H1 (cell line): Measurements from ENCODE around the gene APLP2. TPM values are rescaled to one million over a fixed set of nuclear protein-coding genes. Genes with fewer than 3 reads are reported as not detected.
A peak's percentile ranks its signal among the peaks of the same experiment; 100 is the strongest.

Source experiments
- CTCF ChIA-PET: fragments of 300-600 bp; sonication (Branson Sonifier 250); formaldehyde crosslinking; loops from one replicate; lab custom pipeline; 2021; ENCODE audit not compliant: partially characterized antibody; lab: Charles Lee
- POLR2A ChIA-PET: fragments of 300-600 bp; sonication (Branson Sonifier 250); formaldehyde crosslinking; loops from one replicate; lab custom pipeline; 2021; ENCODE audit warnings: inconsistent platforms; ENCODE audit not compliant: partially characterized antibody; lab: Charles Lee
- DNase-seq, 2 experiments: peaks; one replicate each; pipeline versions ENCODE4 v3.0.0 to v3.0.0-alpha.2; 2010 to 2022; ENCODE audit warnings: low spot score in 2 of 2, low read depth in 1 of 2, mixed read lengths in 1 of 2
- FAIRE-seq: peaks from 2 replicates; lab custom pipeline; 2011; peaks lifted over from hg19 to GRCh38; lab: Jason Lieb, UNC
- H2AFZ ChIP-seq: 2 replicates; pipeline ENCODE4 v1.8.1; 2012; ENCODE audit warnings: low read length, inconsistent platforms
- H2AK5ac ChIP-seq: 2 replicates; pipeline ENCODE4 v1.6.1; 2013; ENCODE audit warnings: low read depth, low read length
- H2BK120ac ChIP-seq: replicated peaks from 2 replicates; pipeline ENCODE3; 2013; ENCODE audit warnings: low read depth, low read length, inconsistent platforms
- H2BK12ac ChIP-seq: 2 replicates; pipeline ENCODE4 v1.6.1; 2013; ENCODE audit warnings: low read depth, low read length
- H2BK15ac ChIP-seq: 2 replicates; pipeline ENCODE4 v1.6.1; 2013; ENCODE audit warnings: low read length
- H2BK20ac ChIP-seq: 2 replicates; pipeline ENCODE4 v1.6.1; 2013; ENCODE audit warnings: low read length
- H2BK5ac ChIP-seq: 2 replicates; pipeline ENCODE4 v1.6.1; 2013; ENCODE audit warnings: low read depth, low read length
- H3K14ac ChIP-seq: 2 replicates; pipeline ENCODE4 v1.6.1; 2013; ENCODE audit warnings: inconsistent platforms; ENCODE audit not compliant: insufficient read length
- H3K18ac ChIP-seq: 2 replicates; pipeline ENCODE4 v1.6.1; 2013; ENCODE audit warnings: low read length; ENCODE audit errors: extremely low read depth
- H3K23ac ChIP-seq: 2 replicates; pipeline ENCODE4 v1.6.1; 2013; ENCODE audit warnings: inconsistent platforms; ENCODE audit not compliant: insufficient read length
- H3K23me2 ChIP-seq: 2 replicates; pipeline ENCODE4 v1.6.1; 2013; ENCODE audit warnings: low read depth, low read length
- H3K27ac ChIP-seq: 2 replicates; pipeline ENCODE4 v1.6.1; 2011; ENCODE audit warnings: low read depth, low read length, inconsistent platforms
- H3K27me3 ChIP-seq, 4 experiments: replicated peaks in 1 of 4; 1 replicate in 1 of 4; 2 replicates in 3 of 4; pipeline versions ENCODE4 v1.6.1 to v1.8.1; 2011 to 2013; ENCODE audit warnings: low read length in 3 of 4, mild to moderate bottlenecking in 3 of 4, inconsistent platforms in 2 of 4, mixed read lengths in 2 of 4, moderate library complexity in 1 of 4; ENCODE audit not compliant: control insufficient read depth in 3 of 4, insufficient read depth in 3 of 4; ENCODE audit errors: extremely low read depth in 1 of 4
- H3K36me3 ChIP-seq, 4 experiments: 2 replicates each; pipeline versions ENCODE4 v1.6.1 to v1.8.1; 2011 to 2013; ENCODE audit warnings: mild to moderate bottlenecking in 4 of 4, low read length in 3 of 4, moderate library complexity in 2 of 4, control low read depth in 1 of 4, inconsistent platforms in 1 of 4; ENCODE audit not compliant: insufficient read depth in 4 of 4, control insufficient read depth in 2 of 4
- H3K4ac ChIP-seq: replicated peaks from 2 replicates; pipeline ENCODE3; 2013; ENCODE audit warnings: low read length, low read depth, mixed read lengths, inconsistent platforms; ENCODE audit not compliant: insufficient read length
- H3K4me1 ChIP-seq, 4 experiments: replicated peaks in 1 of 4; 1 replicate in 1 of 4; 2 replicates in 3 of 4; pipeline versions ENCODE4 v1.6.1 to v1.8.1; 2011 to 2013; ENCODE audit warnings: low read length in 3 of 4, inconsistent platforms in 2 of 4, mixed read lengths in 1 of 4; ENCODE audit not compliant: insufficient read depth in 4 of 4, control insufficient read depth in 3 of 4
- H3K4me2 ChIP-seq, 2 experiments: 2 replicates each; pipeline versions ENCODE4 v1.6.1 to v1.8.1; 2011 to 2013; ENCODE audit warnings: low read depth in 2 of 2, low read length in 2 of 2, control low read depth in 1 of 2, inconsistent platforms in 1 of 2, mild to moderate bottlenecking in 1 of 2; ENCODE audit not compliant: insufficient read depth in 1 of 2
- H3K4me3 ChIP-seq, 4 experiments: fragments of 200-600, 300-600 bp in 1 of 4; sonication (generic), shearing (Covaris generic), sonication (Bioruptor Twin) in 1 of 4; 2 replicates each; pipeline versions ENCODE4 v1.5.1 to v1.8.1; 2011 to 2016; ENCODE audit warnings: low read length in 4 of 4, low read depth in 3 of 4, control low read depth in 2 of 4, inconsistent platforms in 2 of 4, mild to moderate bottlenecking in 2 of 4, mixed read lengths in 1 of 4, moderate library complexity in 1 of 4; ENCODE audit not compliant: insufficient read depth in 2 of 4; ENCODE audit errors: extremely low read depth in 1 of 4
- H3K56ac ChIP-seq: replicated peaks from 2 replicates; pipeline ENCODE3; 2013; ENCODE audit warnings: low read depth, mild to moderate bottlenecking, mixed read lengths, low read length, inconsistent platforms; ENCODE audit not compliant: insufficient read length
- H3K79me1 ChIP-seq: 2 replicates; pipeline ENCODE4 v1.6.1; 2013; ENCODE audit warnings: low read depth, low read length, control low read depth
- H3K79me2 ChIP-seq, 2 experiments: 2 replicates each; pipeline versions ENCODE4 v1.6.1 to v1.8.1; 2012 to 2013; ENCODE audit warnings: low read length in 2 of 2, mild to moderate bottlenecking in 2 of 2, inconsistent platforms in 1 of 2; ENCODE audit not compliant: insufficient read depth in 2 of 2, control insufficient read depth in 1 of 2
- H3K9ac ChIP-seq, 4 experiments: replicated peaks in 1 of 4; 1 replicate in 1 of 4; 2 replicates in 3 of 4; pipeline versions ENCODE4 v1.6.1 to v1.8.1; 2011 to 2013; ENCODE audit warnings: low read depth in 3 of 4, low read length in 3 of 4, control low read depth in 2 of 4, mild to moderate bottlenecking in 2 of 4, moderate library complexity in 2 of 4, inconsistent platforms in 1 of 4; ENCODE audit errors: extremely low read depth in 1 of 4
- H3K9me3 ChIP-seq, 2 experiments: 2 replicates each; pipeline versions ENCODE4 v1.6.1 to v1.8.1; 2012 to 2013; ENCODE audit warnings: mild to moderate bottlenecking in 2 of 2, moderate library complexity in 2 of 2, control low read depth in 1 of 2, inconsistent platforms in 1 of 2, low read depth in 1 of 2, low read length in 1 of 2, mixed read lengths in 1 of 2; ENCODE audit not compliant: insufficient read depth in 2 of 2
- H4K20me1 ChIP-seq, 2 experiments: replicated peaks in 1 of 2; 2 replicates each; pipeline versions ENCODE3 to v1.8.1; 2011 to 2013; ENCODE audit warnings: inconsistent platforms in 2 of 2, low read length in 2 of 2, mild to moderate bottlenecking in 1 of 2; ENCODE audit not compliant: insufficient read depth in 2 of 2, control insufficient read depth in 1 of 2
- H4K5ac ChIP-seq: 2 replicates; pipeline ENCODE4 v1.6.1; 2013; ENCODE audit warnings: low read length, low read depth, mixed read lengths, inconsistent platforms; ENCODE audit not compliant: insufficient read length
- H4K8ac ChIP-seq: 2 replicates; pipeline ENCODE4 v1.8.0; 2013; ENCODE audit warnings: mild to moderate bottlenecking, moderate library complexity, low read length, inconsistent platforms; ENCODE audit not compliant: insufficient read depth; ENCODE audit errors: extremely low read depth
- H4K91ac ChIP-seq: replicated peaks from 2 replicates; pipeline ENCODE3; 2013; ENCODE audit warnings: low read length, mixed read lengths, inconsistent platforms; ENCODE audit not compliant: insufficient read length
- BCL11A ChIP-seq, 2 experiments: IDR thresholded peaks; one replicate each; pipeline ENCODE4 v1.6.1; 2011; ENCODE audit warnings: low read depth in 2 of 2, low read length in 2 of 2, mild to moderate bottlenecking in 2 of 2
- CBX8 ChIP-seq: fragments of 300-800, 300-1000 bp; sonication (generic); IDR thresholded peaks from 2 replicates; pipeline ENCODE4 v1.7.1; 2016; ENCODE audit warnings: low read depth, low read length, borderline replicate concordance
- CEBPB ChIP-seq: IDR thresholded peaks from 2 replicates; pipeline ENCODE4 v1.6.1; 2012; ENCODE audit warnings: low read depth, low read length
- CHD2 ChIP-seq: IDR thresholded peaks from 2 replicates; pipeline ENCODE4 v1.6.1; 2012; ENCODE audit warnings: low read length, improper control_type of control experiment
- FOSL1 ChIP-seq: IDR thresholded peaks from 2 replicates; pipeline ENCODE4 v1.6.1; 2011; ENCODE audit warnings: mild to moderate bottlenecking, low read depth, low read length, moderate library complexity; ENCODE audit not compliant: insufficient read depth
- GABPA ChIP-seq: IDR thresholded peaks from 2 replicates; pipeline ENCODE4 v1.6.1; 2011; ENCODE audit warnings: mild to moderate bottlenecking, low read length, moderate library complexity, borderline replicate concordance; ENCODE audit not compliant: insufficient read depth
- KDM4A ChIP-seq: IDR thresholded peaks from one replicate; pipeline ENCODE4 v1.7.1; 2012; ENCODE audit warnings: low read depth, mild to moderate bottlenecking, moderate library complexity, low read length, inconsistent platforms; ENCODE audit not compliant: severe bottlenecking
- TAF7 ChIP-seq: optimal IDR thresholded peaks from 2 replicates; pipeline ENCODE3; 2011; ENCODE audit warnings: low read depth, mild to moderate bottlenecking, inconsistent platforms, low read length, moderate library complexity, borderline replicate concordance
- TBP ChIP-seq: IDR thresholded peaks from 2 replicates; pipeline ENCODE4 v1.6.1; 2011; ENCODE audit warnings: low read depth, low read length, improper control_type of control experiment
- ZNF274 ChIP-seq: IDR thresholded peaks from 2 replicates; pipeline ENCODE4 v1.7.0; 2012; ENCODE audit warnings: low read length, borderline replicate concordance; ENCODE audit errors: extremely low read depth
- WGBS, 2 experiments: shearing (Covaris generic) in 1 of 2; methylation state at CpG; one replicate each; pipeline versions ENCODE4 v1.1.6 to v1.1.7; 2013 to 2015; ENCODE audit warnings: low lambda C conversion rate in 2 of 2, mixed read lengths in 2 of 2, inconsistent platforms in 1 of 2, low coverage in 1 of 2, missing lambda C conversion rate in 1 of 2; ENCODE audit not compliant: insufficient replicate concordance in 2 of 2, insufficient coverage in 1 of 2, insufficient read length in 1 of 2; ENCODE audit errors: extremely low coverage in 1 of 2, missing lambda C conversion rate in 1 of 2; 5-methylcytosine and 5-hydroxymethylcytosine counted together
- polyA plus RNA-seq, 7 experiments: library from polyadenylated mRNA; depleted of rRNA in 3 of 7; stranded (reverse) in 5 of 7; unstranded in 2 of 7; fragments of >200 nt in 5 of 7; fragments of 200-250 nt in 2 of 7; gene quantifications; 1 replicate in 5 of 7; 2 replicates in 1 of 7; 4 replicates in 1 of 7; pipeline versions ENCODE4 v1.2.1 to v1.2.3, GENCODE V29; 2011 to 2013; ENCODE audit warnings: missing spikeins in 2 of 7, mixed read lengths in 2 of 7
- total RNA-seq: library from RNA; stranded (reverse); fragmentation: NEBNext Ultra II Directional; extraction: Animal tissue kit (Norgen Biotek cat#: 25700); gene quantifications from 2 replicates; pipeline ENCODE4 v1.2.1, GENCODE V29; 2021
- TF ChIP-seq, protein P1 (sequence below): IDR thresholded peaks from 2 replicates; pipeline ENCODE4 v1.6.1; 2012; ENCODE audit warnings: low read length, inconsistent platforms
- TF ChIP-seq, protein P2 (sequence below): IDR thresholded peaks from 2 replicates; pipeline ENCODE4 v1.6.1; 2011; ENCODE audit warnings: low read depth, mild to moderate bottlenecking, low read length; ENCODE audit not compliant: insufficient read depth

APLP2 gene
- total and polyA plus RNA-seq, 2 of the 8 experiments (the other 6 are each of a cell fraction or from before 2014, with no cell fraction given), result 222 to 315 TPM

DNA sequence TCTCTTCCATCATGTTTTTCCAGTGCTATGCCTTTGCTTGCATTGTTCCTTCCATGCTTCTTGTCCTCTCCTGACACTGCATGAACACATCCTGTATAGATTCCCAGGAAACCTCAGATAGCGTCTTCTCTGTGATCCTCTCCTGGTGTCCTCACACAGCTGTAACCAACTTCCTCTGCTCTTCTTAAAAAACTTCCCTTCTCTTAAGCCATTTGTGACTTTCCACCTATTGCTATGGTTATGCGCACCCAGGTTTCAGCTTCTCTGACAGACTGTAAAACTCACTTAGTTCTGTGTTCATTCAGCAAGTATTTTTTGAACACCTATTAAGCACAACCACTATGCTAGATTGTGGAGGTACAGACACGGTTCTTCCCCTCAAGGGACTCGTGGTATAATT lies 5.1 kb upstream of the APLP2 start:
- no peak overlapping the region for H3K56ac ChIP-seq
- no peak overlapping the region for H2BK12ac ChIP-seq
- FAIRE-seq (no peak), DNase-seq (no peak)
- H3K14ac ChIP-seq, result no peak overlapping the region
- CTCF ChIA-PET, result no interaction called here
- H2BK5ac ChIP-seq, result no peak overlapping the region
- no peak overlapping the region for H3K18ac ChIP-seq
- no peaks in the 10 kb centered on the region for H4K20me1 ChIP-seq
- no peaks in the 10 kb centered on the region for H3K36me3 ChIP-seq
- no peak overlapping the region for H3K4me3 ChIP-seq
- 75% methylated on average over 4 of the region's 4 CpGs; no CpG with 5 or more reads in 1 of the 2 experiments for WGBS, 2 experiments
- no peak overlapping the region for H4K91ac ChIP-seq
- no peak overlapping the region for H3K27ac ChIP-seq
- H3K79me2 ChIP-seq, result no peaks in the 10 kb centered on the region
- H2AK5ac ChIP-seq, result peak overlapping the region; percentile 29; the same call in 1 of the 2 replicates
- H2AFZ ChIP-seq, result no peak overlapping the region
- H3K4ac ChIP-seq, result no peak overlapping the region
- peaks cover 10% of the 10 kb centered on the region for H3K23me2 ChIP-seq
- no peaks in the 10 kb centered on the region for H3K79me1 ChIP-seq
- no peak overlapping the region for H2BK15ac ChIP-seq
- H2BK120ac ChIP-seq, result no peak overlapping the region
- no peak overlapping the region for H4K8ac ChIP-seq
- no peak overlapping the region for H3K23ac ChIP-seq
- POLR2A ChIA-PET, result interaction anchor here (0.9 to 1.0 kb wide), 2 partner anchors 25 to 67 kb away, joined by 3 read pairs; no protein-coding TSS in a partner anchor
- no peak overlapping the region for H3K9ac ChIP-seq
- H3K27me3 ChIP-seq, result peaks cover 3 to 20% (median 14%) of the 10 kb centered on the region in 4 experiments
- no peak overlapping the region for H2BK20ac ChIP-seq
- H3K9me3 ChIP-seq, result no peaks in the 10 kb centered on the region
- no peak overlapping the region for H4K5ac ChIP-seq
- no peak overlapping the region for H3K4me2 ChIP-seq
- H3K4me1 ChIP-seq, result peaks cover 2 to 7% (median 6%) of the 10 kb centered on the region in 4 experiments; a peak in 5 of 7 replicates
- TF ChIP-seq TAF7 (no peak), CHD2 (no peak), TBP (no peak), CEBPB (no peak), FOSL1 (no peak), GABPA (no peak), KDM4A (no peak), BCL11A (IDR thresholded peaks at IDR 0.05; ENCODE audit: low read depth in 2 of 2, low read length in 2 of 2) (no peak), CBX8 (no peak), ZNF274 (no peak)
- TF ChIP-seq, protein P1, sequence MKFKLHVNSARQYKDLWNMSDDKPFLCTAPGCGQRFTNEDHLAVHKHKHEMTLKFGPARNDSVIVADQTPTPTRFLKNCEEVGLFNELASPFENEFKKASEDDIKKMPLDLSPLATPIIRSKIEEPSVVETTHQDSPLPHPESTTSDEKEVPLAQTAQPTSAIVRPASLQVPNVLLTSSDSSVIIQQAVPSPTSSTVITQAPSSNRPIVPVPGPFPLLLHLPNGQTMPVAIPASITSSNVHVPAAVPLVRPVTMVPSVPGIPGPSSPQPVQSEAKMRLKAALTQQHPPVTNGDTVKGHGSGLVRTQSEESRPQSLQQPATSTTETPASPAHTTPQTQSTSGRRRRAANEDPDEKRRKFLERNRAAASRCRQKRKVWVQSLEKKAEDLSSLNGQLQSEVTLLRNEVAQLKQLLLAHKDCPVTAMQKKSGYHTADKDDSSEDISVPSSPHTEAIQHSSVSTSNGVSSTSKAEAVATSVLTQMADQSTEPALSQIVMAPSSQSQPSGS, result no peak
- TF ChIP-seq, protein P2, sequence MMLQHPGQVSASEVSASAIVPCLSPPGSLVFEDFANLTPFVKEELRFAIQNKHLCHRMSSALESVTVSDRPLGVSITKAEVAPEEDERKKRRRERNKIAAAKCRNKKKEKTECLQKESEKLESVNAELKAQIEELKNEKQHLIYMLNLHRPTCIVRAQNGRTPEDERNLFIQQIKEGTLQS, result no peak
